Measurements from ENCODE around the gene ARPC2.

Gene ARPC2

DNA sequence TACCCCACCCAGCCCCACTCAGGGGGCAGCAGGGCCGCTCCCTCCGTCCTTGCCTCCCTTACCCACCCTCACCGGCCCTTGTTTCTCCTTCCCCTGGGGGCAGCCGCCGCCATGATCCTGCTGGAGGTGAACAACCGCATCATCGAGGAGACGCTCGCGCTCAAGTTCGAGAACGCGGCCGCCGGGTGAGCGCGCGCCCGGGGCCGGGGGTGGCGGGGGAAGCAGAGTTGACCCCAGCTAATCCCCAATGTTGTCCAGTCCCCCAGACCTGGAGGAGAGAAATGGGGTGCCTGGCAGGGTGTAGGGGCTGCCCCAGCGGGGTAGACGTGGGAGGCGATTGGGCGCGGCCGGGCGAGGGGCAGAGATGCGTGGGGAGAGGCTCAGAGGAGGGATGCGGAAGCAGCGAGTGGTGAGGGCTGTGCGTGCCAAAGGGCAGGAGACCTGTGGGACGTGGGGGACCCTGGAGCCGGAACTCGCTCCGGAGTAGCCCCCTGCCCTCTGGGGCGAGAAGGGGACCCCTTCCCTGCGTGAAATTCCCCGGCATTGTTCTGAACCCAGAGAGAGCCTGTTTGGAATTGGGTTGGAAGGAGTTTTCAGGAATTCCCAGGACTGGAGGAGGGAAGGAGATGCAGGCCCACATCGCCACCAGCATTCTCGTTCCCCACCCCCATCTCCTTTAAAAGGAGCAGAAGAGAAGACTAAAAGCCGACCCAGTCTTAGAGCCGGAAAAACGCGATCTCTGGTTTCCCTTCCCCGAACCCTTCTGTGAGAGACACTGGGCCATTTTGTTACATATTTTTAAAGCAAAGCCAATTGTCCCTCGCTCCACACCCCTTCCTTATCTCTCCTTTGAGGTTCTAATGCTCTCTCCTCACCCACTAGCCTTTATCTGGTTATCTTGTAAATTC is 625 bp downstream of the ARPC2 start:
- peak; percentile 84 to 91 for DNase-seq

DNA sequence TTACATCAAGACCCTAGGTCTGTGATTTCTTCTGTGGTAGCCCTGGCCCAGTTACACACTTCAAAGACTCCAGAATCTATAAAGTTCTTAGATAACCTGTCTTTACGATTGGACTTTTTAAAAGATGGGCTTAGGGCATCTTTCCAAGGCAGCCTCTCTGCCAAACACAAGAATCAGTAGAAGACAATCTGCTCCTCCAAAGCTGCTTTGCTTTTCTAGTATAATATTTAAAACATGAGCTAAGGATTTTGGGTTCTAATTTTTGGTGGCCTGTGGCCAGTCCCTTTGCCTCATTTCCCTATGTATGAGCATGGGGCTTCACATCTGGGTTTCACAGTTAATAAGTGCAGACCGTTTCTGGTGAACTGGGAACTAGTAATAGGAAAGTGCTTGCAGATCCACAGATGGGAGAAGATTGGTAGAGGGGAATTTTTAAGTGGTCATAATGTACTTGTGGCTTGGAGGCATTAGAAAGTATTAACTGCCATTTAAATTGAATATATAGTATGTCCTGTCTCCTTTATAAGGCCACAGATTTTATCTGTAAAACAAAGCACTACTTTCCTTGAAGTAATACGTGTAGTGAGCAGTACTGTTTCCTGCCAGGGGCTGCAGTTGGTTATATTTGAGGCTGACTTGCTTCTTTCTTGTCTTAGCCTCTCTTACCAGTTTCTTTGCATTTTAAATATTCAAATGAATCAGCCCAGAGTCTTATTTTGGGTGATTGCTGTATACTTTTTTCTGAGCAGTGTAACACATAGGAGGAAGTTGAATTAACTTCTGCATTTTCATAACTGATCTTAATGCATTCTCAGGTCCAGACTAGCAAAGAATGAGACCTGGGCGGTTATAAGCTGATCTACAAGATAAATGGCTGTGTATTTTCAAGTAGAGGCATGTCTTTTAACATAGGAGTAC is 1.5 kb downstream of the ARPC2 start:
- DNase-seq, result peak; percentile 58 to 70

DNA sequence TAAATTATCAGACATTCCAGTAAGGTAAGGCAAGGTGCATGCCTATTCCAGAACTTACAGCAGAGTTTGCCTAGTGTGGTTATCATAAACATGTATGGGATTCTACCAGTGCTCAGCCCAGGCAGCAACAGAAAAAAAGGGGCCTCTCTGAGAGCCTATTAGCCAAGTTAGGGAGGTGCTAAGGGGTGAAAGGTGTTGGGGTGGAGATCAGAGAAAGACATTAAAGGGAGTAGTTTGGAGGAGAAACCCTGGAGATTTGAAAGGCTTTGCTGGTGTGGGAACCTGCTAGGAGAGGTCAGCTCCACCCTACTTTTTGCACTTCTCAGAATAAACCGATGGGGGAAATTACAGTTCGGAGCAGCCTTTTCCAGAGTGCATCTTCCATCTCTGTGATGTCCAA is 2.9 kb downstream of the ARPC2 start:
- no peak for DNase-seq

DNA sequence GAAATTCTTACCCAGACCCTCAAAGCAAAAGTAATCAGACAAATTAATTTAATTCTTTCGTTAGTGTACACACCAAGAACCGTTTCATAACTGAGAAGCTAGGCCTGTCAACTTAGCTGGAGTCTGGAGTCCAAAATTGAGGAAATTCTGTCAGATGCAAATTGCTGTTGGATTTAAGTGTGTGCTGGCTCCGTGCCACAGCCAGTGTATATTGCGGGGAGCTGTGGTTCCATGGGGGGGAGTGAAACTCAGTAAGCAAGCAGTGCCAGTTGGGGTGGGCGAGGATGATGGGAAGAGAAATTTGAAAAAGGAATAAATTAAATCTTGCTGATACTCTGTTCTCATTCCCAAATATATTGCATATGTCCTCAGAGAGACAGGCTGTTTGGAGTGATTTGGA is 4.0 kb downstream of the ARPC2 start:
- peak in 1 of 2 donors; percentile 38 for DNase-seq

DNA sequence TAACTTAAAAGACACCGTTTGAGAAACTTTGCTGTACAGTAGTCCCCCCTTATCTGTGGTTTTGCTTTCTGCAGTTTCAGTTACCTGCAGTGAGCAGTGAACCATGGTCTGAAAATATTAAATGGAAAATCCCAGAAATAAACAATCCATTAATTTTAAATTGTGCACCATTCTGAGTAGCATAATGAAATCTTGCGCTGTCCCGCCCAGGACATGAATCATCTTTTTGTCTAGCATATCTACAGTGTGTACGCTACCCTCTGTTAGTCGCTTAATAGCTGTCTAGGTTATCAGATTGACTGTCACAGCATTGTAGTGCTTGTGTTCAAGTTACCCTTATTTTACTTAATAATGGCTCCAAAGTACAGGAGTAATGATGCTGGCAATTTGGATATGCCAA is 6.1 kb downstream of the ARPC2 start:
- peak in 1 of 2 donors; percentile 39 for DNase-seq

DNA sequence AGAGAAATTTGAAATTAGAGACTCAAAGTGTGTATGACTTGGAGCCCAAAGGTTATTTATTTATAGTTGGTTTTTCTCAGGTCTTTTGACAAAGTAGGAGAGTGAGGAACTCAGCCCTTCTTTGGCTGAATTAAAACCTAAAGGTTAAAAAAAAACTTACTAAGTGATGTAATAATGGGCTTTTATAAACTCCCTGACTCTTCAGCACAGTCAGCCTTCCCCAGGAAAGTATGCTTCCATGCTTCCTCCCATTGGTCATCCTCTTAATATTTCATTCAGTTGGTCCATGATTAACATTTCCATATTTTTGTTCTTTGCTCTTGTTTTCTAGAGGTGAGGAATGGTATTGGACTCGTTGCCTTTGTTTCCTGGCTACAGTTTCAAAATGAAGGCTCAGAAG is 7.2 kb downstream of the ARPC2 start:
- DNase-seq, result peak; percentile 63 to 75

DNA sequence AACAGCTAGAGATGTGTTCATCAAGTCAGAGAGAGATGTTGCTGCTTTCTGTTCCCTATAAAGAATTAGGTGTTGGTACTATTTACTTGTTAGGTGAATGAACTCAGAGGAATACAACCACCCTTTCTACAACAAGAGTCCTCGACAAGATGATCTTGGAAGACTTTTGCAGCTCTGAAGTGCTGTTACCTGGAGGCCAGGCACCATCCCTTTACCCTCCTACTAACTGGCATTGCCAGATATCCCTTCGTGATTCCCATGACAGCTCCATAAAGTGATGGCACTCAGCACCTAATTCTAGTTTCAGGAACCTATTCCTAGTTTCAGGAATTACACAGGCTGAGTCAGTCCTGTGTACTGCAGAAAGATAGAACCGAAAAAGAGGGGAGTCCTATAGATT is 9.9 kb downstream of the ARPC2 start:
- DNase-seq, result no peak

DNA sequence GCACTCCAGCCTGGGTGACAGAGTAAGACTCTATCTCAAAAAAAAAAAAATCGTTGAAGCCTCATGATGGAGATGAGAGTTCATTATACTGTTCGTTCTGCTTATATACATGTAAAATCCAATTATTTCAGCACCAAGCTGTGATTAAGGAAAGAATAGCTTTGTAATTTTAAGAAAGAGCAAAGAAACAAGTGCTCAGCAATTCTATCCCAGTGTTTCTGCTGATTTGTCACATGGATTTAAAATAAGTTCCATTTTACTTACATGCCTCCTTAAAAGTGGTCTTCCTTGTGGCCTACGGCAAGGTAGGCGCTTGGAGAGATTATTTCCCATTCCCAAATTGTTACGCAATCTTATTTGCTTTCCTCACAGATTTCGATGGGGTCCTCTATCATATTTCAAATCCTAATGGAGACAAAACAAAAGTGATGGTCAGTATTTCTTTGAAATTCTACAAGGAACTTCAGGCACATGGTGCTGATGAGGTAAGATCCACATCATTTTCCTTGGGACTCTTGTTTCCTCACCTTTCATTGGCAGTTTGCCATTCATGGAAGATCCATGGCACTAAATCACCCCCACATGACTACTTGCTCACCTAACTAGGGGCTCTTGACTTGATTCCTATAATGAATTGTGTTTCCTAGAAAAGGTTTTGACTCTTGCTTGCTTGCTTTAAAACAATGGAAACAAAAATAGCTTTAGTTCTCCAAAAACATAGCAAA is 11.5 kb downstream of the ARPC2 start:
- peak in 1 of 2 donors; percentile 43 for DNase-seq

DNA sequence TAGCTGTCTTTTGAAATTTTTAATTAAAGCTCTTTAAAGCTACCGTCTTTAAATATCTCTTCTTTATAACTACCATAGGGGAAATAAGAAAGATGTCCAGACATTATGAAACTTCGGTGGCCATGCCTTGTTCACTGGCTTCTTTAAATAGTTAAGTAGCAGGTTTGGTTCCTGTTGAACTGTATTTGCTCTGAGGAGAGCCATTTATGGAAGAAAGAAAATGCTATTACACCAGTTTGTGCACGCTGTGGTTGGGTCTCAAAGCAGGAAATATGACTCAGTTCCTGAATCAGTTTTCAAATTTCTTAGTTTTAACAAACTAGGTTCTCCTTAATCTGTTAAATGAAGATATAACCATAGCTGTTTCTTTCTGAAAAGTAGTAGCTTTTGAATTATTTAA is 12.2 kb downstream of the ARPC2 start:
- DNase-seq, result peak; percentile 83 to 84

DNA sequence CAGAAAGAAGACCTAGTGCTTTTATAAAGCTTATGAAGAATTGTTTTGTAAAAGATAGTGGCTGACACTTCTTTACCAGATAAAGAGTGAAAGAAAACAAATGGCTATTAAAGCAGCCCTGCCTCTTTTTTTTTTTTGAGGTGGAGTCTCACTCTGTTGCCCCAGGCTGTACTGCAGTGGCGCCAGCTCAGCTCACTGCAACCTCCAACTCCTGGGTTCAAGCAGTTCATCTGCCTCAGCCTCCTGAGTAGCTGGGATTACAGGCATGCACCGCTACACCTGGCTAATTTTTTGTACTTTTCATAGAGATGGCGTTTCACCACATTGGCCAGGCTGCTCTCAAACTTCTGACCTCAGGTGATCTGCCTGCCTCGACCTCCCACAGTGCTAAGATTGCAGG is 12.9 kb downstream of the ARPC2 start:
- DNase-seq, result no peak

DNA sequence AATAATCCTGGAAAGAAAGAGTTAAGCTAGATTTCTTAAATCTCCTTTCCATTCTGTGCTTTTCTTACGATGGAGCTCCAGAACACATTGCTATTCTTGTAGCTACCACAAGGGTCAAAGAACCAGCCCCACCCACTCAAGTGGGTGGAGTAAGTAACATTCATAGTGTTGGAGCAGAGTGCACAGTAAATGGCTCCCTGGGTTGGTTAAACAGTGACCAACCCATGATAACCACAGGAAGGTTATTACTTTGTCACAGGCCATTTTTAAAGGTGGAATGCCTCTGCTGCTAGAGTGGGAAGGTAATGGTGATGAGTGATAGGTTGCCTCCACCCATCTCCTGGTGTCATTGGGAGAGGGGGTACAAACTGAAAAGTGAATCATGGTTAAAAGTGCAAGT is 13.9 kb downstream of the ARPC2 start:
- DNase-seq, result peak; percentile 48 to 53

DNA sequence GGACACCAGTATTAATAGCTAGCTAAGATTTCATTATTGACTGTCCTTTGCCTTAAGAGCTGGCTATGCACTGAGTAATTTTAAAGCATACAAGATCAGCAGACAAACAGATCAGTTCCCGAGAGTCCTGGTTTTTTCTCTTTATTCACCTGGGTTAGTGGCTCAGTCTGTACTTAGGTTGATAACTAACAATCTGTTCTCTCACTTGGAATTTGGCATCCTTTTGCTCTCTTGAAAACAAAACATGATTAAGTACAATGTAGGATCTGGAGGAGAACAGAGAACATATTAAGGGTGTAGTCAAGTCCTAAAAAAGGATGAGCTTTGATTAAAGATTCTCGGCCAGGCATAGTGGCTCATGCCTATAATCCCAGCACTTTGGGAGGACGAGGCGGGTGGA is 16.6 kb downstream of the ARPC2 start:
- no peak for DNase-seq

DNA sequence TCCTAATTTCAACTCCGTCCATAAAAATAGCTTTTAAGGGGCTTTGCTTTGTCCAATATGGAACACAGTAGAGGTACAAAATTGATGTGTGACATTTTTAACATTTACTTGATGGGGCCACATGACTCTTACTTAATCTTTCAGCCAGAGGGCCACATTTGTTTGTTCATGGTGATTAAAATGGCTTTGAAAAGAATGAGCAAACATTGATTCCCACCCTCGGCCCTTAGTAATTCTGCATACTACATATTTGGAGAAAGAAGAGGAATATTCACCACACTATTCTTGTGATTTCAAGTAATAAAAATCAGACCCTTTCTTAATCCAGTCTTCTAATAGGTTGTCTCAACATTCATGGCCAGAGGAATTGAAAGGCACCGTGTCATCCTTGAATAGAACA is 17.5 kb downstream of the ARPC2 start:
- no peak for DNase-seq

DNA sequence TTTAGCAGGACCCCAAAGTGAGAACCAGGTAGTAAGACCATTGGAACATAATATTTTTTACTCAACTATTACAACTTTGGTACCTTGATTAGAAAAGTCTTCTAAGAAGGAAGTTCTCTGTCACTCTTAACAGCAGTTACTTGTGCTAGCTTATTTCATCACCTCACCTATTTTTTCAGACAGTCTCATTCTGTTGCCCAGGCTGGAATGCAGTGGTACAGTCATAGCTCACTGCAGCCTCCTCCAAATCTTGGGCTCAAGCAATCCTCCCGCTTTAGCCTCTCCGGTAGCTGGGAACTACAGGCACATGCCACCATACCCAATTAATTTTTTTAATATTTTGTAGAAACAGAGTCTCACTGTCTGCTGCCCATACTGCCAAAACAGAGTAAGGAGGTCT is 18.0 kb downstream of the ARPC2 start:
- no peak for DNase-seq

DNA sequence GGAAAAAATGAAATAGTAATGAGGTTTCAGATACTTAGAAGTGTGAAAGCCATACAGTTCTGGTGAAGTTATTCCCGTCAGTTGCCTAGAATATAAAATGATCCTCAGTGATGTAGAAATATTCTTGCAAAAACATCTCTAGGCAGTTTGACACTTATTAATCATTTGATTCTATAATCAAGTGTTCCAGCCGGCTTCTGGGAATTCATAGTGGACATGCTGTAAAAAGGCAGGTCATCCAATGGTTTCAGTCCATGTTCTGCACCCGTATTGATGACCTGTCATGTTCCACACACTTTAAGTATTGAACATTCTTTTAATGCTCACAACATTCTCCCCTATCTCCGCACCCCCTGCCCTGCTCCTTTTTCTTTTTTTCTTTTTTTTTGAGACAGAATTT is 19.8 kb downstream of the ARPC2 start:
- DNase-seq, result no peak

DNA sequence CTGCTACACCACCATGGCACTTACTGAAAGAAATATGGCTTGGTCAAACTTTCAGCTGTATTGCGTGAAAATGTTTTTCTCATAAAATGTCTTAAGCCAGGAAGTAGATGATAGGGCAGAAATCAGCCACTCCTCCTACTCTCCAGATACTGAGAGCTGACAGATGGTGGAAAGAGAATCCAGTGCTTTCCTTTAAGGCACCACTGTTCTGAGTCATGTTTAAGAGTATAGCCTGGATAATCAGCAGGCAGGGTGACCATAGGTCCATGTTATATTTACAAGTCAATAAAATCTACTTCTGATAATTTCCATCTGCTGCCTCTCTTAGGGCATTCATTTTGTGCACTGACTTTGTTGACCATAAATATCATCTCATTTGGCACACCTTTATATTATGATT is 21.9 kb downstream of the ARPC2 start:
- peak in 1 of 2 donors; percentile 36 for DNase-seq

DNA sequence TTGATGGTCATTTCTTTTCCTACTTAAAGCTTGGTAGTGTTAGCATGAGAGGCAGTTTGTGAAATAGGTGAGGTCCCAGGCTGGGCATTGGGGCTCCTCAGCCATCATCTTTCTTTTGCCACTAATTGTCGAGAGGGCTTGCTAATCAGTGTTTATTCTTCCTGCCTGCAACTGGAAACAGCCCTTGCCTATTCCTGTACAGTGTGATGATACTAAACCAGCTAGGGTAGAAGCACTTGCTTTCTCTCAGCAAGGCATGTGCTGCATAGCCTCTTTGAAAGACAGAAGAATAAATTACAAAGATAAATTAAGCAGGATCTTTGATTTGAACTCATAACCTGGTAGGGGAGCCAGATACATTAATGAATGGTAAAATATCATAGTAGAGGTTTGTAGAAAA is 27.2 kb downstream of the ARPC2 start:
- no peak for DNase-seq

DNA sequence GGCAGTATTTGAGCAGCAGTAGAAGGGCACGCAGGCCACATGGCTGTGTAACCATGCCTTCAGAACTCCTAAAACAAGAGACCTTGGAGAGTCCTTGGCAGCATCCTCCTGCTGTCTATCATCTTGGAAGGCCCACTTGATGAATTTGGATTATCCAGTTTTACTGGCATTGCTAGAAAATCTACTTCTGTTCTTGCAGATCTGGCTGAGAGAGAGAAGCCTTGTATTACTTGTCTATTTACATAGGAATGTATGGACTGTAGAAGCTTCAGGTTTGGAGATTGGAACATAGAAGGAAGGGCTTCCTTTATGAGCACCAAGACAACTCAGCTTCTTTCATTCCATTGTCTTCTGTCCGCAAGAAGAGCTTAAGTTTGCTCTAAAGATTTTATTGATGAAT is 27.7 kb downstream of the ARPC2 start:
- DNase-seq, result no peak

DNA sequence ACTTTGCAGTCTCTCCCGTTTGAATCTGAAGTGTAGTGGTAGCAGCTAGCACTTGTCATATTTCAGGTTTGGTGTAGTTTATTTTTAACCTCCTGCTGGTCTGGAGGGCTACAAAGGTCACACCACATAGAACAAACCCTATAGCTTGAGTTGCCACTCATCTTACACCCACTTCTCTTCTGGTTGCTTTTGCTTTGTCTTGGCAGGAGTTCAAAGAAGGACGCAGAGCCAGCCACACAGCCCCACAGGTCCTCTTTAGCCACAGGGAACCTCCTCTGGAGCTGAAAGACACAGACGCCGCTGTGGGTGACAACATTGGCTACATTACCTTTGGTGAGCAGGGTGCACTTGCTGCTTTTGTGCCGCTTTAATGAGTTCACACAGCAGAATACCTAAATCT is 28.2 kb downstream of the ARPC2 start:
- no peak for DNase-seq

DNA sequence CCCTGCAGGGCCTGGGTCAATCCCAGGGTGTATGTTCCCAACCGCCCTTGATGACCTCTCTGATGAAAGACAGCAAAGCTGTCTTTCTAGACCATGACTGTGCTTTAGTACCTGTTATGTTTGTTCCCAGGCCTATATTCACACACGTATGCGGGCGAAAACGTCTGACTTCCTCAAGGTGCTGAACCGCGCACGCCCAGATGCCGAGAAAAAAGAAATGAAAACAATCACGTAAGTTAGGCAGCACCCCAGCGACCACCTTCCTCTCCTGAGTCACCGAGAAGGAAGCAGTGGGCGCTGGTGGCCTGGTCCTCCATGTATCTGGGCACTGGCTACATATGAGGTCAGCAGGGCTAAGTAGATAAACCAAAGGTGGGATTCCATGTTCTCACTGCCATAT is 32.7 kb downstream of the ARPC2 start:
- DNase-seq, result peak in 1 of 2 donors; percentile 21

DNA sequence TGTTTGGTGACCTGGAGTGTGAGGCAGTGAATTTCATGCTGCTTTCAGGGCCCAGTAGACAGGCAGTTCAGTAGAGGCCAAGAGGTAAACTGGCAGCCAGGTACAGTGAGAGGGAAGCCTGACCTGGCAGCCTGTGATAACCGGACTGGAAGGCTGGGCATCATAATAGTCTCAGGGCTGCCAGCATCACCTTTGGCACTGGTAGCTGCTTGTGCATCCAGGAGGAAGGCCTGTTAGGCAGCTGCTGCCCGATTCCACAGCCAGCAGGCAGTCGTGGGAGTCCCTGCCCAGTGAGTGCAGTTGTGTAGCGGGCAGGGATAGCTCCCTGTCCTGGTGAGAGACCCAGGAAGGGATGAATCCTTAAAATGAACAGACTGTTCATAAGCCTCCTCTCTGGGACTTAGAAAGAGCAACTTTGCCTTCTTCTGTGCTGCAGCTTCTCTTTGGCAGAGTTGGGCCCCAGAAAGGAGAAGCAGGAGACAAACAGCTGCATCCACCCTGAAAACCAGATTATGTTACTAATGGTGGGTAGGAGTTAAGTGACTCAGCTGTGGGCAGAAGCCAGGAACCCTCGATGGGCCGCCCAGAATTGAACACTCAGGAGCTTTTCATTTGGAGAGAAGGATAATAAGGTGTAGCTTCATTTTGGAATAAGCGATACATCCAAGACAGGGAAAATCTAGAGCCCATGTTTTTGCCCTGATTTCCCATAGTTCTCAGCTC is 35.7 kb downstream of the ARPC2 start:
- DNase-seq, result peak; percentile 66 to 69

DNA sequence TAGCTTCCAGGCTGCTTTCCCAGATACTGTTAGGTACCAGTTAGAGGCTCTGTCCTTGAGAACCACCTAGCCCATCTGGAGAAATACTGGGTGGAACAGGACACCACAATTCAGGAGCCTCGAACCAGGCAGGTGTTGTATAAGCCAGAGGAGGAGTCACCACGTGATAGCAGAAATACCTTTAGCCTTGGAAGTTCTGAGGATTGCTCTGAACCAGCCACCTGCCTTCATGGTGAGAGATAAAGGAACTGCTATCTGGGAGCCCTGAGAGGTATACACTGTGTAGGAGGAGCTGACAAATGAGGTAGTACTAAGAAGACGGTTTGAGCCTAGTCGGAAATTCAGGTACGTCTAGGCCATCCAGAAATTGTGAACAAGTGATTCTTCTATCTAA is 36.2 kb downstream of the ARPC2 start:
- DNase-seq, result no peak
